Cerebellar nuclear complex (tissue), 1 donor: ENCODE results near the gene MMP17.

ENCODE experiments used
- DNase-seq, 2 experiments: peaks; one replicate each; lab custom pipeline; 2025; lab: John Stamatoyannopoulos, UW

MMP17 gene

DNA sequence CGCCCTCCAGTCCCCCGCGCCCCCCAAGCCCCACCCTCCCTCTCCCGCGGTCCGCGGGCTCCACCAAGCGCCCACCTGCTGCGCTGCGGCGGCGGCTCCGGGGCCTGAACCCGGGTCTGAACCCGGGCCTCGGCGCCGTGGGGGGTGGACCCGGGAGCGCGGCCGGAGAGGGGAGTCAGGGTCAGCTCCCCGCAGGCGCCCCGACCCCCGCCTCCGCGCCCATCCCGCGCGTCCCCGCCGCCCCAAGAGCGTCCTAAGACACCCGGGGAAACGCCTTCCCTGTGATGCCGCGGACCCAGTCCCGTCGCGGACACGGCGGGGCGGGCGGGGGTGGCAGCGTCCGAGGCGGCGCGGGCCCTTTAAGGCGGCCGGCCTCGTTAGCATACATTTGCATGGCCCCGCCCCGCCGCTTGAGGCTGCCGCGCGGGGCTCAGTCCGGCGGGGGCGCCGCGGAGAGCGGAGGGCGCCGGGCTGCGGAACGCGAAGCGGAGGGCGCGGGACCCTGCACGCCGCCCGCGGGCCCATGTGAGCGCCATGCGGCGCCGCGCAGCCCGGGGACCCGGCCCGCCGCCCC lies at the start of gene MMP17:
Gene MMP17, plus strand, starts transcription at position 433 of the 574 bp plus-strand sequence. Its CDS starts 102 bp downstream, at position 535.
- DNase-seq = no peak

DNA sequence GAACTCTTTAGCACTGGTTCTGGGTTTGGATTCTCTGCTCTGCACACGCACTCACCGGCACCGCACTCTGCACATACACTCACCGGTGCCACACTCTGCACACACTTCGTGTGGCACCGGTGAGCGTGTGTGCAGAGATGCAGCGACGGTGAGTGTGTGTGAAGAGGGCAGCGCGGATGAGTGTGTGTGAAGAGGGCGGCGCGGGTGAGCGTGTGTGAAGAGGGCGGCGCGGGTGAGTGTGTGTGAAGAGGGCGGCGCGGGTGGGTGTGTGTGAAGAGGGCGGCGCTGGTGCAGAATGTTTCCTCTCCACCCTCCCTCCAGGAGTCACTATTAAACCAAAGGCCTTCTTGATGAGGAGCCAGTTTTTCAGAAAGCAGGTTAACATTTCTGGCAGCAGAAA lies 49.2 kb upstream of the MMP17 start:
- no peak for DNase-seq

- no peak for DNase-seq
Measured at GRCh38 chr12:131782061-131782460, 46.1 kb upstream of the MMP17 start.

DNA sequence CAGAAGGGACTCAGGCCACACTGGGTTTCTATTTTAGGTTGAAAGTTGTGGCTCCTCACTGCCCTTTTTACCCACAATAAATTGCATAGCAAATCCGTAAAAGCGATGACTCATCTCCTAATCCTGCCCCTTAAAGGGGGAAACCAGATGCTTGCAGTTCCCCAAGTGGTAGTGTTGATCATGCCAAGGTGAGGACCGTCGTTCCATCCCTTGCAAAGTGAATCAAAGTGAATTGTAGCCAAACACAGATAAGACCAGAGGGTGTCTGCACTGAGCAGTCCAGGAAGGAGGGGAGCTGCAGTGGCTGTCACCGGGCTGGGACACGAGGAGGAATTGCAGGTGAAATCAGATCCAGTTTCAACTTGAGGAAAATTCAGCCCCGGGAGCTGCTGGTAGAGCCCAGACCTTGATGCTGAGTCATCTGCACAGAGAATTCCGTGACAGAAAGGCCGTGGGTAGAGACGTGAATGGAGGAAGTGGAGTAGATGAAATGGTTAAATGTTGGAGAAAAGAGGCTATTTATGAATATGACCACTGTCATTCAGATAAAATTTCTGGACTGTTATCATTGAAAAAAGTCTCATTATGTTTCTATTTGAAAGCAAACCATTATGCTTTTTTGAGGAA lies 44.2 kb upstream of the MMP17 start:
- no peak for DNase-seq

DNA sequence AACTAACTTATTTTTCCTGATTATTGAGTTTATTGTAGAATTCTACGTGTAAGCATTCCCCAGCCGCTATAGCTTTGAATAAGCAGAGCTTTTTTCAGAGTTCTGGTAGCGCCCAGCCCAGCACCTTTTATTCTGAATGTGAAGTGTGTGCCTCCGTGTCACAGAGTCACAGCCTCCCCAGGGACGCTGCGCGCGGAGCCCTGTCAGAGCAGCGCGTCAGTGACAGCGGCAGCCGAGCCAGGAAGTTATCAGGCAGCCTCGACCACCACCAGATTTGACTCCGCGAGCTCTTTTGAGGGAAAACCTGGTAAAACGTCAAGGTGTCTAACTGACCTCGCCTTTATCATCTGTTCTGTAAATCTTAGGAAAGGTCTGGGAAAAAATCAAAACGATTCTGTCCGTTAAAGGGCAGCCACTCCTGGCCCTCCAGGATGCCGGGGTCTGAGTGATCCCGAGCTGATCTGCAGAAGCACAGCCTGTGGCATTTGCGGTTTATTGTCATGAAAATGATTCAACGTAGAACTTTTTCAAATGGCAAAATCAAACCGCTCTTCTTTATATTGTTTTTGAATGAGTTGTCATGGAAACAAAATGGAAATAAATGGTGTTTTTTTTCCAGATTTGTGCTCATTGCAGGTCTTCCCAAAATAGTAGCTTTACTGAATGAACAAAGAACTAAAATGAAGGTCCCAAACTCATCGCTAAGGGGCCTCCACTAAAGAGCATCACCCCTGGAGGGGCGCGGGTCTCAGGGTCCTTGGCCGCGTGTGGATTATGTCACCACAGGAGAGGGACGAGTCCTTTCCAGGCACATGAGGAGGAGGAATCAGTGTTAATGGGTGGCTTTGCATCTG lies 43.1 kb upstream of the MMP17 start:
- no peak for DNase-seq

GRCh38 chr12:131785763-131786330 lies 42.3 kb upstream of the MMP17 start:
- DNase-seq = no peak

DNA sequence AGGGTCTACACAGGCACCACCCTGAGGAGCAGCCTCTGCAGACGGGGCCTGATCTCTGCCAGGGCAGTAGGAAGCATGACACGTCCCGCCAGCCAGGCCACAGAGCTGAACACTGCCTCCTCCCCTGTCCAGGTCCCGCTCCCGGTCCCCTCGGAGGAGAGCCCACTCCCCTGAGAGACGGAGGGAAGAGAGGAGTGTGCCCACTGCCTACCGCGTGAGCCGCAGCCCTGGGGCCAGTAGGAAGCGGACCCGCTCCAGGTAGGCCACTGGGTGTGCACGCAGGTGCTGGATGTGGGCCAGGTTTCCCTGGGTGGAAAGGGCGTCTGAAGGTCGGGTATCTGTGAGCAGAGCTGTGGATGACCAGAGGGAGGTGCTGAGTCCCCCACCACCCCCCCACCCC lies 41.9 kb upstream of the MMP17 start:
- no peak for DNase-seq

DNA sequence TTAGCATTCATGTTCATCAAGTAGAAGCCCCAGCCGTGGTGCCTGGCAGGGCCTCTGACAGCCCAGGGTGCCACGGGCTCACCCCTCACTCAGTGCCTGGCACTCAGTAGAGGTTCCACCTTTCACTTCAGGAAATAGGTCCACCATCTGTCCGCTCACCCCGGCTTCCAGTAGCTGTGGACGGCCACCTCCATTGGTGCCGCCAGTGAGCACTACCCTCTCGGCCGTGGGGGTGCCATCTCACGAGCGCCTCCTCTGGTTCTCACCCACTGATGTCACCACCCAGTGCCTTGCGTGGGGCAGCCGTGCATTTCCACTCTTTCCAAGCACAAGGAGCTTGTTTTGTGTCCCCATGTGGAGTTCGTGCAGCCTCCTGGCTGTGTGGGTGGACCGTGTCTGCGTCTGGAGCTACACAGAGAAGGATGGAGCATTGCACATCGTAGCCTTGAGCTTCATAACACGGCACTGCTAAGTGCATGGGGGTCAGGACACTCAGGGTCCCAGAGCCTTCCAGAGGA lies 41.0 kb upstream of the MMP17 start:
- no peak for DNase-seq

DNA sequence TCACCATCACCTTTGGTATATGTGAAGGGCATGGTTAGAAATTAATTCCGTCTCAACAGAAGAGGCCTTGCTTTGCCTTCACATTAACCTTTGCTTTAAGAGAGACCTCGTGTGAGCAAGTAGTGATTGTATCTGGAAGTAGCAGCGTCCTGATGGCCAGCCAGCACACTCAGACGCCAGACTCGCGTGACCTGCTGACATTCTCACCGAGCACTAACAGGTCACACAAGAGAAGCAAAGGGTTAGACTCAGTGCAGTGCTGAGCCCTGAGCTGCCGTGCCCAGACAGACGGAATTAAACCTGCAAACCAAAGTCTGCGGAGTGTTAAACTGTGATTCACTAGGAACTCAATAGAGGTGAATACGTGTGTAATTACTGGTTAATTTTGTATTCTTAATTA lies 40.1 kb upstream of the MMP17 start:
- no peak for DNase-seq

DNA sequence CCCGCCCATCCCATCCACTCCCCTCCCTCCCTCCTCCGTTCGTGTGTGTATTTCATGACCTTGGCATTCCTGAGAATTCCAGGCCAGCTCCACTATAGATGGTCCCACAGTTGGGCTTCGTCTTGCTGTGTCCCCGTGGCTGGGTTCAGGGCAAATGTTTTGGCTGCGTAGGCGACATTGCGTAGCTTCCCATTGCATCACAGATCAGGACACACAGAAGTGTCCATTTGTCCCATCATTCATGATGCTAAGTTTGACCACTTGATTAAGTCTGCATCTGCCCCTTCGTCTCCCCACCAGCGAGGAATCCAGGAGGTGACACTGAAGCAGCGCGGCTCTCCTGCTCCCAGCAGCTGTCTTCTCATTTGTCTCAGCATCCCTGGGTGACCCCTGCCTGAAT lies 38.6 kb upstream of the MMP17 start:
- DNase-seq = no peak

DNA sequence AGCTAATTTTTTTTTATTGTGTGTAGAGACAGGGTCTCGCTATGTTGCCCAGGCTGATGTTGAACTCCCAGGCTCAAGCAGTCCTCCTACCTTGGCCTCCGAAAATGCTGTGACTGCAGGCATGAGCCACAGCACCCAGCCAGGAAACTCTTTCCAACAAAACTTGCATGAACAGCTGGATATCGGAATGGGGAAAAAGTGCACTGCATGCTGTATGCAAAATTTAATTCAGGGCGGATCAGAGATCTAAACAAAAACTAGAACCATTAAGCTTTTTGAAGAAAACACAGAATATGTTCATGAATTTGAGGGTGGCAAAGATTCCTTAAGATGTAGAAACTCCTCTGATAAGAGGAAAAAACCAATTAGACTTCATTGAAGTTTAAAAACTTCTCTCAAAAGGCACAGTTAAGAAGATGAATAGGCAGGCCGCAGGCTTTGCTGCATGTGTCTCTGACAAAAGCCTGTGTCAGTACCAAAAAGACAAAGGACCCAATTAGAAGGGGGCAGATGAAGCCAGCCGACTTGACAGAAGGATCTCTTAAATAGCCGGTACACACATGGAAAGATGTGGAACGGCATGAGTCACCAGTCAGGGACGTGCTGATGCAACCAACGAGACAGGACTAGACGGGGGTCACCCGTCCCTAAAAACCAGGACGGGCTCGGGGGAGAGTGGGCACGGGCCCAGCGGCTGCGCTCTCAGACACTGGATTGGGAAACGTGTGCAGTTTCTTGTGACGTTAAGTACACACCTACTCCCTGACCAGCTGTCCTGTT lies 34.8 kb upstream of the MMP17 start:
- no peak for DNase-seq

DNA sequence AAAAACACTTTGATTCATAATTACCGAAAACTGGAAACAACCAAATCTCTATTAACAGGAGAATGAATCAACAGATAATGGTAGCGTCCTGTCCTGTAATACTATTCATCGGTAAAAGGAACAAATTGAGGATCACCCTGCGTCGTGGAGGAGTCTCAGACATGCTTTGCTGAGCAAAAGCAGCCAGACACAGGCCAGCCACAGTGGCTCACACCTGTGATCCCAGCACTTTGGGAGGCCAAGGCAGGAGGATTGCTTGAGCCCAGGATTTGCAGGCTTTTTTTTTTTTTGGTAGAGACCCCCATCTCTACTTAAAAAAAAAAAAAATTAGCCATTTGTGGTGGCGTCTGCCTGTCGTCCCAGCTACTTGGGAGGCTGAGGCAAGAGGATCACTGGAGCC lies 34.1 kb upstream of the MMP17 start:
- DNase-seq = no peak

DNA sequence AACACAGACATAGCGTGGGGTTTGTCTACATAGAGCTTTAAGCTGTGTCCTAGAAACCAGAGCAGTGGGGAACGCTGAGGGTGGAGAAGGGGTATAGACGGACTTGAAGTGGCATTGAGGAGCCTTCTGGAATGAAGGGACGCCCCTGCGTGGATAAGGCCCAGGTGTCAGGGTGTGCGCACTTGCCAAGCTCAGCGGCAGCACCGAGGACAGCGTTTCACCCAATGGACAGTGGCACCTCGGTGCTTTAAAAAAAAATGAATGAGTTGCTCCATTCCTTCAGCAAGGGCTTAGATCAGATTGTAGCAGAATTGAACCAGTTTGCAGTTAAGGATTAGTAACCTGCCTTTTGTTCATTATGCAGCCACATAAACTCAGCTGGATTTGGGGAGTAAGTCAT lies 33.6 kb upstream of the MMP17 start:
- no peak for DNase-seq

DNA sequence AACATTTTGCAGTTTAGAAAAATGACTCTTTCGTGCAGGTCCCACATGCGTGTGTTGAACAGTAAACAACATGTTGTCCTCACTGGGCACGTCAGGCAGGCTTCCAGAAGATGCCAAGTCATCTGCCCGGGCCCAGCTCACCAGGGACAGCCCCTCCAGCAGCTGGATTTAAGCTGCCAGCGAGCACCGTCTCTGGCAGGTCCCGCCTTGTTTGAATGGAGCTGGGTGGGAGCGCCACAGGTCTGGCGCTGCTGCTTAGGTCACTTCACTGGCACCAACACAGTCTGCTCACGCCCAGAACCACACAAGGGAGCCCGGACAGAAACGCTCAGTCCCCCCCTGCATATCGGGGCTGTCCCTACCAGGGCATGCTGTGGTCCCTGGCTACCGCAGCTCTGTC lies 33.1 kb upstream of the MMP17 start:
- no peak for DNase-seq

- no peak for DNase-seq
Measured at GRCh38 chr12:131795690-131796410, 32.3 kb upstream of the MMP17 start.

- DNase-seq = no peak
Measured at GRCh38 chr12:131796411-131796736, 31.8 kb upstream of the MMP17 start.

- no peak for DNase-seq
Measured at GRCh38 chr12:131796754-131797587, 31.2 kb upstream of the MMP17 start.

DNA sequence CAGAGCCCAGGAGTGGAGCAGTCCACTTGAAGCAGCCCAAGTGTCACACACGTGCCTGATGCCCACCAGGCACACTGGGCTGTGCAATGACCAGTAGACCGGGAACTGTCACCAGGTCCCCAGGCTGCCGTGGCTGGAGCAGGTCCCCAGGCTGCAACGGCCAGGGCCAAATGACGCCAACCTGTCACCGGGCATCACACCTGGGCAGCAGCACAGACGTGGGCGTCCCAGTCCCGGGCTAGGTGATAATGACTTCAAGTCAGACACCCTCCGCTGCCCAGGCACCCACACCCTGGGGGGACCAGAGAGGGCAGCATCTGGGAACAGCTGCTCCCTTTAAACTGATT lies 30.6 kb upstream of the MMP17 start:
- no peak for DNase-seq

- DNase-seq = no peak
Measured at GRCh38 chr12:131799195-131799594, 29.0 kb upstream of the MMP17 start.

DNA sequence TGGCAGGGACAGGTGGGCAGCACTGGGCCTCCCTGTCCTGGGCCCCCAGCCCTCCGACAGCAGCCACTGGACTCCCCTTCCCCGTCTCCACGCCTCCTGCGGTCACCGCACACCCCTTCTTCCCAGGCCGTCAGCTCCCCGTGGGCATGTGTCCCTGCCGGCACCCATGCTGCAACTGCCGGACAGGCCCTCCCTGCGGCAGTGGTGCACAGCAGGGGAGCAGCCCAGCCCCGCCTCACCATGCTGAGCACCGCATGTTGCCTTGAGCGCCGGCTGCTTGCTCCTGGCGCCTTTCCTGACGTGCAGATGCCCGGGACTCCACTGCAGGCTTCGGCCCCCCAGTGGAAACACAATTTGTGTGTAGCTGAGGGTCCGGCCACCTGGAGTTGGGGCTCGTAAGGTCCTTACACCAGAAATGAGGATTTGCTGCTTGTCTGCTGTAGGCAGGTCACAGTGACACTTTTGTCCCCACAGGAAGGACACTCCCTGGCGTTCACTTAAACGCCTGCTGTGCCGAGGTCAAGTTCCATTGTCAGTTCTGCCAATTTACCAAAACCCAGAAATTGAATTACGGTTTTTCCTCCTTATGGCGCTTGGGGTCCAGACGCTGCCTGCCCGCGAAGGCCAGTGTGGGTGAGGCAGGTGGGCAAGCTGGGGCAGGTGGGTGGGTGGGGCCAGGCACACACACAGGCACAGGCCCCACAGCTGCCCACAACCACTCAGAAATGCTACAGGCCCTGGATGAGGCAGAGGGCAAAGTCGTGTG lies 28.2 kb upstream of the MMP17 start:
- DNase-seq = no peak
